Measurements from ENCODE around the gene DRD1.

DNA sequence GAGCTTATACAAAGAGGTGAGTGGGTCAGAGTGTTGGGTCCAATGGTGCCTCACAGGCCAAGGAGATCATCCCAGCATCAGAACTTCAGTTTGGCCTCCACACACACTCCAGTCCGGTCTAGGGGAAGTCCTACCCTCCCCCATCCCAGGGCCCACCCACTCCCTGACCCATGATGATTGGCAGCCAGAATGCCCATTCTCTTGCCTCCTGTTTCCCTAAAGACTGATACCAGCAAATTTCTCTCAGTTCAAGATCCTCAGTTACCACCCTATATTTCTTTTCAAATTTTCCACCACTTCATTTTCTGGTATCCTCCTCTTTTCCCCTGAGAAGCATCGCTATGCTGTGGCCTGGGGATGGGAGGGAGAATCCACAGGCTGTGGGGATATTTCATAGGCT is 21.9 kb downstream of the DRD1 start:
- TF ChIP-seq, protein P1, sequence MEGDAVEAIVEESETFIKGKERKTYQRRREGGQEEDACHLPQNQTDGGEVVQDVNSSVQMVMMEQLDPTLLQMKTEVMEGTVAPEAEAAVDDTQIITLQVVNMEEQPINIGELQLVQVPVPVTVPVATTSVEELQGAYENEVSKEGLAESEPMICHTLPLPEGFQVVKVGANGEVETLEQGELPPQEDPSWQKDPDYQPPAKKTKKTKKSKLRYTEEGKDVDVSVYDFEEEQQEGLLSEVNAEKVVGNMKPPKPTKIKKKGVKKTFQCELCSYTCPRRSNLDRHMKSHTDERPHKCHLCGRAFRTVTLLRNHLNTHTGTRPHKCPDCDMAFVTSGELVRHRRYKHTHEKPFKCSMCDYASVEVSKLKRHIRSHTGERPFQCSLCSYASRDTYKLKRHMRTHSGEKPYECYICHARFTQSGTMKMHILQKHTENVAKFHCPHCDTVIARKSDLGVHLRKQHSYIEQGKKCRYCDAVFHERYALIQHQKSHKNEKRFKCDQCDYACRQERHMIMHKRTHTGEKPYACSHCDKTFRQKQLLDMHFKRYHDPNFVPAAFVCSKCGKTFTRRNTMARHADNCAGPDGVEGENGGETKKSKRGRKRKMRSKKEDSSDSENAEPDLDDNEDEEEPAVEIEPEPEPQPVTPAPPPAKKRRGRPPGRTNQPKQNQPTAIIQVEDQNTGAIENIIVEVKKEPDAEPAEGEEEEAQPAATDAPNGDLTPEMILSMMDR (conservative IDR thresholded peaks at IDR 0.05; ENCODE audit: low read depth, low read length): no peak
- TF ChIP-seq CEBPB (IDR thresholded peaks at IDR 0.05; ENCODE audit: low read depth, low read length) (no peak), POLR2A (IDR thresholded peaks at IDR 0.05; ENCODE audit: low read depth, low read length) (no peak), NFE2L2 (IDR thresholded peaks at IDR 0.05; ENCODE audit: low read depth, low read length) (no peak), SMC3 (IDR thresholded peaks at IDR 0.05; ENCODE audit: low read depth, low read length) (no peak), RAD21 (IDR thresholded peaks at IDR 0.05; ENCODE audit: low read length) (no peak), MAFK (IDR thresholded peaks at IDR 0.05; ENCODE audit: low read depth, low read length) (no peak), MAZ (IDR thresholded peaks at IDR 0.05; ENCODE audit: borderline replicate concordance, low read depth, low read length) (no peak), FOS (IDR thresholded peaks at IDR 0.05; ENCODE audit: low read depth, low read length) (no peak)
- TF ChIP-seq, protein P2, sequence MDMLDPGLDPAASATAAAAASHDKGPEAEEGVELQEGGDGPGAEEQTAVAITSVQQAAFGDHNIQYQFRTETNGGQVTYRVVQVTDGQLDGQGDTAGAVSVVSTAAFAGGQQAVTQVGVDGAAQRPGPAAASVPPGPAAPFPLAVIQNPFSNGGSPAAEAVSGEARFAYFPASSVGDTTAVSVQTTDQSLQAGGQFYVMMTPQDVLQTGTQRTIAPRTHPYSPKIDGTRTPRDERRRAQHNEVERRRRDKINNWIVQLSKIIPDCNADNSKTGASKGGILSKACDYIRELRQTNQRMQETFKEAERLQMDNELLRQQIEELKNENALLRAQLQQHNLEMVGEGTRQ (IDR thresholded peaks at IDR 0.05; ENCODE audit: low read depth, low read length): no peak

All from IMR-90 (cell line).